WTC11 (cell line): ENCODE measurements around the gene EIF4G3. TPM values are rescaled to one million over a fixed set of nuclear protein-coding genes. Genes with fewer than 3 reads are reported as not detected.

ENCODE experiments used
- ATAC-seq: fragments of 200-7000 bp; cut with Tn5 transposase; 2 replicates; pipeline ENCODE4 v1.10.0; 2021; ENCODE audit warnings: mild to moderate bottlenecking, moderate library complexity
- CTCF ChIA-PET: fragments of 300-600 bp; sonication (Branson Sonifier 250); formaldehyde crosslinking; loops from one replicate; lab custom pipeline; 2021; ENCODE audit warnings: antibody characterized with exemption; lab: Charles Lee
- POLR2A ChIA-PET: fragments of 350-600 bp; sonication (Branson Sonifier 250); formaldehyde crosslinking; loops from one replicate; lab custom pipeline; 2021; ENCODE audit warnings: antibody characterized with exemption; lab: Charles Lee
- DNase-seq: peaks from one replicate; pipeline ENCODE4 v3.0.0; 2021; ENCODE audit warnings: low spot score
- H3K27ac Mint-ChIP-seq: 2 replicates; pipeline ENCODE4 v1.8.0; 2021; ENCODE audit warnings: mixed read lengths
- H3K27me3 Mint-ChIP-seq: 2 replicates; pipeline ENCODE4 v1.8.0; 2021; ENCODE audit warnings: low read depth, mild to moderate bottlenecking, moderate library complexity, mixed read lengths
- H3K36me3 Mint-ChIP-seq: 2 replicates; pipeline ENCODE4 v1.8.0; 2021; ENCODE audit warnings: mixed read lengths
- H3K4me1 Mint-ChIP-seq: 2 replicates; pipeline ENCODE4 v1.8.0; 2022; ENCODE audit warnings: mixed read lengths
- H3K4me3 Mint-ChIP-seq: 2 replicates; pipeline ENCODE4 v1.8.0; 2021; ENCODE audit warnings: mild to moderate bottlenecking, moderate library complexity, mixed read lengths
- H3K9me3 Mint-ChIP-seq: 2 replicates; pipeline ENCODE4 v1.8.0; 2021; ENCODE audit warnings: mixed read lengths
- AFF4 ChIP-seq: sonication (generic); formaldehyde crosslinking; IDR thresholded peaks from 2 replicates; pipeline ENCODE4 v1.8.1; 2023; ENCODE audit warnings: mild to moderate bottlenecking, missing genetic modification reagents, borderline replicate concordance
- ATF2 ChIP-seq: sonication (generic); formaldehyde crosslinking; IDR thresholded peaks from 2 replicates; pipeline ENCODE4 v1.8.1; 2022; ENCODE audit warnings: low read depth, missing genetic modification reagents, borderline replicate concordance
- CREM ChIP-seq: sonication (generic); formaldehyde crosslinking; IDR thresholded peaks from 2 replicates; pipeline ENCODE4 v1.8.1; 2022; ENCODE audit warnings: mild to moderate bottlenecking, missing genetic modification reagents, moderate library complexity
- EMX1 ChIP-seq: fragments of 250-450 bp; sonication (Bioruptor Pico); IDR thresholded peaks from 2 replicates; pipeline ENCODE4 v1.8.0; 2021; ENCODE audit warnings: mild to moderate bottlenecking
- FOXJ3 ChIP-seq: sonication (generic); formaldehyde crosslinking; IDR thresholded peaks from 2 replicates; pipeline ENCODE4 v1.9.0; 2021; ENCODE audit warnings: missing genetic modification reagents, mild to moderate bottlenecking, borderline replicate concordance
- GABPB1 ChIP-seq: sonication (generic); formaldehyde crosslinking; IDR thresholded peaks from 2 replicates; pipeline ENCODE4 v1.8.1; 2023; ENCODE audit warnings: mild to moderate bottlenecking, missing genetic modification reagents
- HMGA2 ChIP-seq: fragments of 250-450 bp; sonication (Bioruptor Pico); IDR thresholded peaks from 2 replicates; pipeline ENCODE4 v1.4.0; 2021; ENCODE audit warnings: mild to moderate bottlenecking, moderate library complexity
- IRF2 ChIP-seq: sonication (generic); formaldehyde crosslinking; IDR thresholded peaks from 2 replicates; pipeline ENCODE4 v1.8.0; 2022; ENCODE audit warnings: low read depth, missing genetic modification reagents, borderline replicate concordance
- NFE2L1 ChIP-seq: sonication (generic); formaldehyde crosslinking; IDR thresholded peaks from 2 replicates; pipeline ENCODE4 v1.8.1; 2023; ENCODE audit warnings: missing genetic modification reagents
- NR3C1 ChIP-seq: sonication (generic); formaldehyde crosslinking; conservative IDR thresholded peaks from 2 replicates; pipeline ENCODE4 v1.8.1; 2023; ENCODE audit warnings: low read depth, mild to moderate bottlenecking, missing genetic modification reagents
- RORB ChIP-seq: fragments of 250-450 bp; sonication (Bioruptor Pico); IDR thresholded peaks from 2 replicates; pipeline ENCODE4 v1.9.0; 2021; ENCODE audit warnings: mild to moderate bottlenecking
- TCF7 ChIP-seq: sonication (generic); formaldehyde crosslinking; IDR thresholded peaks from 2 replicates; pipeline ENCODE4 v1.8.0; 2022; ENCODE audit warnings: mild to moderate bottlenecking, low read depth, missing genetic modification reagents, moderate library complexity
- TEAD1 ChIP-seq: sonication (generic); formaldehyde crosslinking; IDR thresholded peaks from 2 replicates; pipeline ENCODE4 v1.8.0; 2022; ENCODE audit warnings: mild to moderate bottlenecking, missing genetic modification reagents
- TP53 ChIP-seq: sonication (generic); formaldehyde crosslinking; IDR thresholded peaks from 2 replicates; pipeline ENCODE4 v1.8.1; 2023; ENCODE audit warnings: mild to moderate bottlenecking, missing genetic modification reagents
- ZBTB43 ChIP-seq: sonication (generic); formaldehyde crosslinking; IDR thresholded peaks from 2 replicates; pipeline ENCODE4 v1.8.1; 2023; ENCODE audit warnings: mild to moderate bottlenecking, missing genetic modification reagents
- ZNF232 ChIP-seq: sonication (generic); formaldehyde crosslinking; IDR thresholded peaks from 2 replicates; pipeline ENCODE4 v1.8.0; 2022; ENCODE audit warnings: mild to moderate bottlenecking, missing genetic modification reagents
- ZNF416 ChIP-seq: fragments of 250-450 bp; sonication (Bioruptor Pico); IDR thresholded peaks from 2 replicates; pipeline ENCODE4 v1.9.0; 2021; ENCODE audit warnings: mild to moderate bottlenecking, inconsistent platforms
- ZNF423 ChIP-seq: fragments of 250-450 bp; sonication (Bioruptor Pico); IDR thresholded peaks from 2 replicates; pipeline ENCODE4 v2.1.2; 2022; ENCODE audit warnings: mild to moderate bottlenecking, moderate library complexity
- ZNF671 ChIP-seq: fragments of 250-450 bp; sonication (Bioruptor Pico); IDR thresholded peaks from 2 replicates; pipeline ENCODE4 v1.8.0; 2021; ENCODE audit warnings: mild to moderate bottlenecking
- ZSCAN18 ChIP-seq: fragments of 250-450 bp; sonication (Bioruptor Pico); IDR thresholded peaks from 2 replicates; pipeline ENCODE4 v2.1.2; 2022; ENCODE audit warnings: mild to moderate bottlenecking, moderate library complexity
- total RNA-seq: library from RNA; stranded (reverse); gene quantifications from 3 replicates; pipeline ENCODE4 v1.2.3, GENCODE V29; 2021
- TF ChIP-seq, protein P1 (sequence below): sonication (generic); formaldehyde crosslinking; IDR thresholded peaks from 2 replicates; pipeline ENCODE4 v1.8.1; 2023; ENCODE audit warnings: mild to moderate bottlenecking, moderate library complexity, missing genetic modification reagents

Gene EIF4G3
- total RNA-seq, 1 experiment from 2014 or later: 77.7 TPM

GRCh38 chr1:21131200-21131599 is 45.5 kb downstream of the EIF4G3 start:
- Mint-ChIP-seq H3K36me3 (peaks cover 11% of the 10 kb centered on the region), H3K4me3 (no peak overlapping the region), H3K9me3 (no peaks in the 10 kb centered on the region), H3K27ac (no peak overlapping the region), H3K27me3 (no peaks in the 10 kb centered on the region; the same call in 1 of the 2 replicates), H3K4me1 (peaks cover 18% of the 10 kb centered on the region)
- ATAC-seq (no peak), DNase-seq (no peak)
- ChIA-PET POLR2A (no interaction called here), CTCF (no interaction called here)
- TF ChIP-seq ZNF416: no peak
- TF ChIP-seq ATF2 (CRISPR knock-in tag): no peak
- no peak for TF ChIP-seq TEAD1 (CRISPR knock-in tag)
- no peak for TF ChIP-seq HMGA2 (CRISPR knock-in tag)
- TF ChIP-seq ZNF232 (CRISPR knock-in tag): no peak
- no peak for TF ChIP-seq ZNF671 (CRISPR knock-in tag)
- no peak for TF ChIP-seq GABPB1 (CRISPR knock-in tag)
- no peak for TF ChIP-seq ZSCAN18 (CRISPR knock-in tag)

GRCh38 chr1:21129407-21129806 is 47.3 kb downstream of the EIF4G3 start:
- POLR2A ChIA-PET: no interaction called here
- Mint-ChIP-seq H3K4me1 (peaks cover 15% of the 10 kb centered on the region), H3K4me3 (no peak overlapping the region), H3K9me3 (no peaks in the 10 kb centered on the region), H3K36me3 (peaks cover 10% of the 10 kb centered on the region), H3K27me3 (no peaks in the 10 kb centered on the region), H3K27ac (peak overlapping the region; percentile 59)
- ATAC-seq: no peak
- CTCF ChIA-PET: interaction anchor here (0.9 kb wide), 1 partner anchor 65 kb away, joined by 4 read pairs; no protein-coding TSS in a partner anchor
- TF ChIP-seq IRF2 (no peak), CREM (CRISPR knock-in tag) (no peak), RORB (CRISPR knock-in tag) (no peak), ZNF232 (CRISPR knock-in tag) (no peak), ATF2 (CRISPR knock-in tag) (no peak), TP53 (no peak), EMX1 (no peak), FOXJ3 (no peak), TCF7 (no peak), AFF4 (CRISPR knock-in tag) (no peak), ZBTB43 (CRISPR knock-in tag) (no peak), ZNF423 (CRISPR knock-in tag) (no peak), NFE2L1 (no peak), NR3C1 (CRISPR knock-in tag) (no peak)
- TF ChIP-seq, protein P1, sequence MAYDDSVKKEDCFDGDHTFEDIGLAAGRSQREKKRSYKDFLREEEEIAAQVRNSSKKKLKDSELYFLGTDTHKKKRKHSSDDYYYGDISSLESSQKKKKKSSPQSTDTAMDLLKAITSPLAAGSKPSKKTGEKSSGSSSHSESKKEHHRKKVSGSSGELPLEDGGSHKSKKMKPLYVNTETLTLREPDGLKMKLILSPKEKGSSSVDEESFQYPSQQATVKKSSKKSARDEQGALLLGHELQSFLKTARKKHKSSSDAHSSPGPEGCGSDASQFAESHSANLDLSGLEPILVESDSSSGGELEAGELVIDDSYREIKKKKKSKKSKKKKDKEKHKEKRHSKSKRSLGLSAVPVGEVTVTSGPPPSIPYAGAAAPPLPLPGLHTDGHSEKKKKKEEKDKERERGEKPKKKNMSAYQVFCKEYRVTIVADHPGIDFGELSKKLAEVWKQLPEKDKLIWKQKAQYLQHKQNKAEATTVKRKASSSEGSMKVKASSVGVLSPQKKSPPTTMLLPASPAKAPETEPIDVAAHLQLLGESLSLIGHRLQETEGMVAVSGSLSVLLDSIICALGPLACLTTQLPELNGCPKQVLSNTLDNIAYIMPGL (CRISPR knock-in tag): no peak
- DNase-seq: no peak
